ENCODE results near the gene RET. TPM values are rescaled to one million over a fixed set of nuclear protein-coding genes. Genes with fewer than 3 reads are reported as not detected.

RET gene
- polyA plus RNA-seq, 3 donors, result 0.08 to 0.39 (median 0.14) TPM

GRCh38 chr10:43082746-43083145, 5.9 kb downstream of the RET start:
- Mint-ChIP-seq H3K4me3 (peak overlapping the region in 1 of 2 donors; percentile 64), H3K4me1 (peaks cover 39% of the 10 kb centered on the region), H3K27me3 (ENCODE audit: low read depth in 3 of 3) (peaks cover 18 to 44% (median 37%) of the 10 kb centered on the region in 3 donors), H3K9me3 (peaks cover 0 to 8% (median 1%) of the 10 kb centered on the region in 7 donors), H3K27ac (no peak overlapping the region), H3K36me3 (peaks cover 0 to 1% of the 10 kb centered on the region in 2 donors)
- H2AFZ ChIP-seq (ENCODE audit: insufficient read depth, low read depth, low read length, poor library complexity, severe bottlenecking), result no peak overlapping the region
- H3K9me3 ChIP-seq (replicated peaks in 1 of 2; ENCODE audit: control insufficient read depth in 1 of 2, insufficient read depth in 1 of 2, low read length in 2 of 2), result no peaks in the 10 kb centered on the region
- no peak overlapping the region for H3K4me3 ChIP-seq (replicated peaks in 1 of 3; ENCODE audit: low read depth in 2 of 3, low read length in 3 of 3)
- DNase-seq, result peak; percentile 16 to 30 (median 25)
- 18% methylated on average over 3 of the region's 7 CpGs for WGBS (ENCODE audit: insufficient coverage)
- no peak for TF ChIP-seq CTCF (IDR thresholded peaks at IDR 0.05)
- peak overlapping the region; percentile 2 for H3K9ac ChIP-seq (ENCODE audit: insufficient read depth, low read length, poor library complexity, severe bottlenecking)
- H3K27ac ChIP-seq (ENCODE audit: low read depth in 1 of 2, low read length in 2 of 2), result no peak overlapping the region
- intact Hi-C loops (cut with micrococcal nuclease), result no loop called here
- no peaks in the 10 kb centered on the region for H3K36me3 ChIP-seq (replicated peaks in 1 of 2; ENCODE audit: control insufficient read depth in 1 of 2, insufficient read depth in 2 of 2, low read length in 2 of 2)
- peaks cover 0 to 21% of the 10 kb centered on the region in 2 donors for H3K27me3 ChIP-seq (ENCODE audit: control insufficient read depth in 2 of 2, insufficient read depth in 2 of 2, low read length in 2 of 2)
- H4K20me1 ChIP-seq (ENCODE audit: insufficient read depth, low read length), result no peaks in the 10 kb centered on the region
- H3K4me2 ChIP-seq (replicated peaks; ENCODE audit: extremely low read depth, low read length, poor library complexity, severe bottlenecking), result no peak overlapping the region
- peaks cover 26 to 55% of the 10 kb centered on the region in 2 donors for H3K4me1 ChIP-seq (ENCODE audit: control insufficient read depth in 1 of 2, insufficient read depth in 2 of 2, low read length in 2 of 2)
- no peaks in the 10 kb centered on the region for H3K79me2 ChIP-seq (ENCODE audit: insufficient read depth, low read length)

GRCh38 chr10:43083764-43084163, 6.9 kb downstream of the RET start:
- Histone ChIP-seq H2AFZ (ENCODE audit: insufficient read depth, low read depth, low read length, poor library complexity, severe bottlenecking) (no peak overlapping the region), H3K27me3 (ENCODE audit: control insufficient read depth in 2 of 2, insufficient read depth in 2 of 2, low read length in 2 of 2) (peaks cover 0 to 11% of the 10 kb centered on the region in 2 donors), H3K9me3 (replicated peaks in 1 of 2; ENCODE audit: control insufficient read depth in 1 of 2, insufficient read depth in 1 of 2, low read length in 2 of 2) (no peaks in the 10 kb centered on the region), H3K4me2 (replicated peaks; ENCODE audit: extremely low read depth, low read length, poor library complexity, severe bottlenecking) (no peak overlapping the region), H3K79me2 (ENCODE audit: insufficient read depth, low read length) (no peaks in the 10 kb centered on the region), H3K4me1 (ENCODE audit: control insufficient read depth in 1 of 2, insufficient read depth in 2 of 2, low read length in 2 of 2) (peaks cover 24 to 44% of the 10 kb centered on the region in 2 donors), H3K36me3 (replicated peaks in 1 of 2; ENCODE audit: control insufficient read depth in 1 of 2, insufficient read depth in 2 of 2, low read length in 2 of 2) (no peaks in the 10 kb centered on the region), H3K9ac (ENCODE audit: insufficient read depth, low read length, poor library complexity, severe bottlenecking) (no peak overlapping the region), H3K27ac (ENCODE audit: low read depth in 1 of 2, low read length in 2 of 2) (no peak overlapping the region), H4K20me1 (ENCODE audit: insufficient read depth, low read length) (no peaks in the 10 kb centered on the region), H3K4me3 (replicated peaks in 1 of 3; ENCODE audit: low read depth in 2 of 3, low read length in 3 of 3) (no peak overlapping the region)
- Mint-ChIP-seq H3K4me1 (peaks cover 32% of the 10 kb centered on the region), H3K27ac (no peak overlapping the region), H3K36me3 (peaks cover 0 to 1% of the 10 kb centered on the region in 2 donors), H3K9me3 (peaks cover 0 to 5% (median 1%) of the 10 kb centered on the region in 7 donors), H3K4me3 (no peak overlapping the region), H3K27me3 (ENCODE audit: low read depth in 3 of 3) (peaks cover 14 to 35% (median 34%) of the 10 kb centered on the region in 3 donors)
- TF ChIP-seq CTCF (IDR thresholded peaks at IDR 0.05), result no peak
- intact Hi-C loops (cut with micrococcal nuclease), result no loop called here
- WGBS (ENCODE audit: insufficient coverage), result 3% methylated on average over 5 of the region's 5 CpGs
- DNase-seq, result no peak

Data from CD14-positive monocyte (primary cell).